ENCODE results near the gene IL18BP. TPM values are rescaled to one million over a fixed set of nuclear protein-coding genes. Genes with fewer than 3 reads are reported as not detected.

Gene IL18BP
- total RNA-seq, 1 donor from 2014 or later = 15.7 TPM

DNA sequence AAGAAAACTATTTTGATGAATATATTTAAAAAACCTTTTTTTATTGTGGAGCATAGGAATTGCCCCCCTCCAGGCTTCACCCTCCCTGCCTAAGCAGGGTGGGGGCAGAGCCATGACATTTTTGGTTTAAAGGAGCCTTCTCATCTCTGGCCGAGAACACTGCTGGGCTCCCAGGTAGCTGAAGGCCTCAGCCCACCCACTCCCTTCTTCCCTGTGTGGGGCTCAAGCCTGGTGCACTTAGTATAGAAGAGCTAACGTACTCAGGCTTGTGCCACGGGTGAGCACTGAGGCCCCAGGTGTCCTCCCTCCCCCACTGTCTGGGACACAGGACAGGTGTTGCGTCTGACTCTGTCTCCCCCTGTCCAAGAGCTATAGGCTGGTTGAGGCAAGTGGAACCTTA lies 2.2 kb upstream of the IL18BP start:
- intact Hi-C loops (cut with micrococcal nuclease) = no loop called here

DNA sequence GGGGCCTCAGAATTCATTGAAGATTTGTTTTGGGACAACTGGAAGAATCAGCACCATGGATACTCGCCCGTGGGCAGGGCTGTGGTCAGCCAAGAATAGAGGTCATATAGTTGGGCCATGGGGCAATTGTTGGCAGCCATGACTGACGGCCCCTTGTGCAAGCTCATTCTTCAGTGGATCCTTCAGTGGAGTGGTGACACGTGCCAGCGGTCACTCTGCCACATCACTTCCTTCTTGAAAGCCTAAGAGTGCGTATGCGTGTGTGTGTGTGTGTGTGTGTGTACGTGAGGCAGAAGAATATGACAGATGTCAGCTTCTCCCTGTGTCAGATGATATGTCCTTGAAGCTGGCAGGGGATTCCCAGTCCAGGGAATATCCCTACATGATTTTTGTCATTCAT lies 1.8 kb upstream of the IL18BP start:
- intact Hi-C loops (cut with micrococcal nuclease) = no loop called here

- intact Hi-C loops (cut with micrococcal nuclease) = no loop called here
Measured at GRCh38 chr11:71997594-71997993, 1.1 kb upstream of the IL18BP start.

DNA sequence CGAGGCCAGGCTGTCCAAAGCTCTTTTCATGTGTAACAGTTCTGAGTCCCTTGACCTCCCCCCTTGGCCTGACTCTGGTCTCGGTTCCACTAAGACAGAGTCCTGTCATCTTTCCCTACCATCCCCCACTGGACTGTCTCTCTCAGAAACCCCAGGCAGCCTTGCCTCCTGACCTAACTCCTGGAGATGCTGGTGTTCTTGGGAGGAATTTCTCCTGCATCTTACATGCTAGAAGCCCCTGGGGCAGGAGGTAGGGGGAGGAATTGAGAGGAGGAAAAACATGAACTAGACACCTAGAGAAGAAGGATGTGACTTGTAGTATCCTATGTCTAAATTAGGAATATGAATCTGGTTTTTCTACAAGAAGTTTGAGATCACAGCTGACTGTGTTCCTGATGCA lies 648 bp upstream of the IL18BP start:
- intact Hi-C loops (cut with micrococcal nuclease) = no loop called here

DNA sequence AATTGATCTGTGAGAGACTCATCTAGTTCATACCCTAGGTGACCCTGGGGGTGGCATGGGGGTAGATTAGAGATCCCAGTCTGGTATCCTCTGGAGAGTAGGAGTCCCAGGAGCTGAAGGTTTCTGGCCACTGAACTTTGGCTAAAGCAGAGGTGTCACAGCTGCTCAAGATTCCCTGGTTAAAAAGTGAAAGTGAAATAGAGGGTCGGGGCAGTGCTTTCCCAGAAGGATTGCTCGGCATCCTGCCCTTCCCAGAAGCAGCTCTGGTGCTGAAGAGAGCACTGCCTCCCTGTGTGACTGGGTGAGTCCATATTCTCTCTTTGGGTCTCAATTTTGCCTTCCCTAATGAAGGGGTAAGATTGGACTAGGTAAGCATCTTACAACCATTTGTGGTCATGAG lies 653 bp downstream of the IL18BP start:
- intact Hi-C loops (cut with micrococcal nuclease) = no loop called here

DNA sequence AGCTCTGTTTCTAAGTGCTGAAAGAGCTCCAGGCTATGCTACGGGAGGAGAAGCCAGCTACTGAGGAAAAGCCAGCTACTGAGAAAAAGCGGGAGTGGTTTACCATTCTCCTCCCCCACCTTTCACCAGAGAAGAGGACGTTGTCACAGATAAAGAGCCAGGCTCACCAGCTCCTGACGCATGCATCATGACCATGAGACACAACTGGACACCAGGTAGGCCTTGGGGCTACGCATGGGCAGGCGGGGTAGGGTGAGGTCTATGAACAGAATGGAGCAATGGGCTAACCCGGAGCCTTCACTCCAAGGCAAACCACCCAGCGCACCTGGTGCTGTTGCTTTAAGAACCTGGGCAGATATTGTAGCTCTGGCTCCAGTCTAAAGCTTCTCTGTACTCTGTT lies 1.1 kb downstream of the IL18BP start:
- intact Hi-C loops (cut with micrococcal nuclease) = no loop called here

GRCh38 chr11:72000202-72000867 lies 1.6 kb downstream of the IL18BP start:
- intact Hi-C loops (cut with micrococcal nuclease) = no loop called here

DNA sequence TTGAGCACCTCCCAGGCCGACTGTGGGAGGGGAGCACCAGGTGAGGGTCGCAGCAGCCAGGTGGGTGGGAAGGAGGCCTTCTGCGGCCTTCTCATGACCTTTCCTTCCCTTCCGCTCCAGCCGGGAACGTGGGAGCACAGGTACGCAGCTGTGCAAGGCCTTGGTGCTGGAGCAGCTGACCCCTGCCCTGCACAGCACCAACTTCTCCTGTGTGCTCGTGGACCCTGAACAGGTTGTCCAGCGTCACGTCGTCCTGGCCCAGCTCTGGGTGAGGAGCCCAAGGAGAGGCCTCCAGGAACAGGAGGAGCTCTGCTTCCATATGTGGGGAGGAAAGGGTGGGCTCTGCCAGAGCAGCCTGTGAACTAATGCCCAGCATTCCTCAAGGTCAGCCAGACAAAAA lies 2.6 kb downstream of the IL18BP start:
- intact Hi-C loops (cut with micrococcal nuclease) = no loop called here

DNA sequence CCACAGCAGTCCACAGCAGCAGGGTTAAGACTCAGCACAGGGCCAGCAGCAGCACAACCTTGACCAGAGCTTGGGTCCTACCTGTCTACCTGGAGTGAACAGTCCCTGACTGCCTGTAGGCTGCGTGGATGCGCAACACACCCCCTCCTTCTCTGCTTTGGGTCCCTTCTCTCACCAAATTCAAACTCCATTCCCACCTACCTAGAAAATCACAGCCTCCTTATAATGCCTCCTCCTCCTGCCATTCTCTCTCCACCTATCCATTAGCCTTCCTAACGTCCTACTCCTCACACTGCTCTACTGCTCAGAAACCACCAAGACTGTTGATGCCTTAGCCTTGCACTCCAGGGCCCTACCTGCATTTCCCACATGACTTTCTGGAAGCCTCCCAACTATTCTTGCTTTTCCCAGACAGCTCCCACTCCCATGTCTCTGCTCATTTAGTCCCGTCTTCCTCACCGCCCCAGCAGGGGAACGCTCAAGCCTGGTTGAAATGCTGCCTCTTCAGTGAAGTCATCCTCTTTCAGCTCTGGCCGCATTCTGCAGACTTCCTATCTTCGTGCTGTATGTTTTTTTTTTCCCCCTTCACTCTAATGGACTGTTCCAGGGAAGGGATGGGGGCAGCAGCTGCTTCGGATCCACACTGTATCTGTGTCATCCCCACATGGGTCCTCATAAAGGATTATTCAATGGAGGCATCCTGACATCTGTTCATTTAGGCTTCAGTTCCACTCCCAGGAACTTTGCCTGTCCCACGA lies 3.3 kb downstream of the IL18BP start:
- intact Hi-C loops (cut with micrococcal nuclease) = no loop called here

DNA sequence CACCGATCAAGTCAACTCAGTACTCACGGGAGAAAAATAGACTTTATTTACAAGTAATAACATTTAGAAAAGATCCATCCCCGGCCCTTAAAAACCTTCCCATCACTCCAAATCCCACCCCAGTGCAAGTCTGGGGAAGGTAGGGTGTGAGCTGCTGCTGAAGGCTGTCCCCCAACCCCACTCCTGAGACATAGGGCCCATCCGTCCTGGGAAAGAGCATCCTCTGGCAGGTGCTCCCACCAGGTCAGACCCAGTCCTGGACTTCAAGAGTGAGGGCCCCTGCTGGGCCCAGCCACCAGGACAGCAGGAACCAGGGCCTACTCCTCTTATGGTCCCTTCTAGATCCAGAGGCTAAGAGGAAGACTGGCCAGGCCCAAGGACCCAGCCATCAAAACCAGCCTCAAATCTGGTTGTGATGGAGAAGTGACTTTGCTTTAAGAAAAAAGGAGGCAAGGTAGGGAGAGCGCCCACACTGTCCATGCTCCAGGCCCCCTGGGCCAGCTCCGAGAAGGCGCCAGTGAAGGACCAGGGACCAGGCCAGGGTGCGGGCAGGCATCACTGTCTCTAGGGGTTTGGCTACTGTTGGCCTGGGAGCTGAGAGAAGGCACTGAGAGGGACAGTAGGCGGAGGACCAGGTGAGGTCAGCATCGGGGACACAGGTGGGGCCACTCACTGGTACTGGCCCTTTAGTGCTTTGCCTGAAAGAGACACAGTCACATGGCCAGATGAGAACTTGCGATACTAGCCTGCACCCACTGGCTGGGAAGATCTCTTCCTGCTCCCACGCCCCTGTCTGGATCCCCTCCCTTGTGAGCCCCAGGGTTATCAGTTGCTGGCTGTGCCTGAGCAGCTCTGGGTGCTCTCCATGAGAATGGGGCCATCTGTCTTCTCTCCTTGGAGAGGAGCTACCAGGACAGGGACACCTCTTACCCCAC lies 4.4 kb downstream of the IL18BP start:
- intact Hi-C loops (cut with micrococcal nuclease) = no loop called here

- intact Hi-C loops (cut with micrococcal nuclease) = no loop called here
Measured at GRCh38 chr11:72003776-72004171, 5.1 kb downstream of the IL18BP start.

DNA sequence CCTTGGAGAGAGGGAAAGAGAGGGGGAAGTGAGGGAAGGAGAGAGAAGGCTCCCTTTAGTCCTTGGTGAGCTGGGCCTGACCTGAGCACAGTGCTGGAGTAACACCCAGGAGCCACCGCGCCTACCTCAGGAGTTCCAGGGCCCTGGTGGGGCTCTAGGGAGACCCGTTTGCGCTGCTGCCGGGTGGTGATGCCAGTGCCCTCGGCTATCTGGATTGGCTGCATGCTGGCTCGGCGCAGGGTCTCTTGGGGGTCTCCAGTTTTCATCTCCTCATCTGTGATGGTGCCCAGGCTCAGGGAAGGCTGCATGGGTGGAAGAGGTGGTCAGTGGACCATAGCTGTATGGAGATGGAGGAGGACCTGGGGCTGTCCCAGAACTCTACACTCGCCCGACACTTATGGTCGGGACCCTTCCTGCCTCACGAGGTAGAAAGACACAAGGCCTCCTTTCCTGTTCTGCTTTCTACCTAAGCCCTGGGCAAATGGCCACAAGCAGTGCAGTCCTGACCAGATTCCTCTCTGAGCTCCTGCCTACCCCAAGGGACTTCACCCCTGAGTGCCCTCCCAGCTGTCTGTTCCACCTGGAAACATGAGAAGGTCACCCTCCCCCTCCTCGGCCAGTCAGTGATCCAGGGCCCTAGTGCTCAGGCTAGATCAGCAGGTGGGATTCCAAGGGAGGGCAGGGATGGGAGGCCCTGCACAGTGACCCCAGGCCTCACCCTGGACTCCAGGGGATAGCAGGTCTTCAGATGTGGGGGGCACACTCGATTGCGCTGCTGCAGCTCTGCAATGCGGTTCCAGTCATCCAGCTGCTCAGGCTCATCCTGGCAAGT lies 6.0 kb downstream of the IL18BP start:
- intact Hi-C loops (cut with micrococcal nuclease) = no loop called here

- intact Hi-C loops (cut with micrococcal nuclease) = no loop called here
Measured at GRCh38 chr11:72005347-72006260, 6.9 kb downstream of the IL18BP start.

DNA sequence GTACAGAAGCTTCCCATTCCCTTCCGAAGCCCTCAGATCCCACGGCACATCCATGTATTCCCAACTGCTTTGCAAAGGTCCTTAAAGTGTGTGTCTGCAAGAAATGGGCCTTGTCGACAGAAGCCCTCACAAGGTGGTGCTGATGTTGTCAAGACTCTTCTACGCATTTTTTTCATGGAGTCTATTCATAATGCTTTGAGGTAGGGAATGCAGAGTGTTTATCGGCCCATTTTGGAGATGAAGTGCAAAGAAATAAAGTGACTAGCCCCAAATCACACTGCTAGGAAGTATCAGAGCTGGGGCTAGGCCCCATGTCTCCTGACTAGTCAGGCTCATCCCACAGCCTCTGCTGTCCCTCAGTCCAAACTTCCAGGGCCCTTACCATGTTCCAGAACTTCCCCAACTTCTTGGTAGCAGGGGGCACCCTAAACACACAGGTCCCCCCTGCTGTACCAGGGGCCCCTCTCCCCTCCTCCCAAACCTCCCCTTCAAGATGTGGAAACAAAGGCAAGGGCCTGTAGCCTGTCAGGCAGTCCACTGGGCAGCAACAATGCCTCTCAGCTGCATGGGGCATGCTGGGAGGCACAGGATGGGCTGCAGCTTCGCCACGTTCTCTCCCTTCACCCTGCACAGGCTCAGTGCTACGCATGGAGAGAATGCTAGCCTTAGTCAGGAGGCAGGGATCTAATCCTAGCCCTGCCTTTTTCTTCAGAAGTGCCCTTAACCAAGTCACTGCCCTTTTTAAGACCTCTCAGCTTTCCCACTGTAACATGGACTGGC lies 7.8 kb downstream of the IL18BP start:
- intact Hi-C loops (cut with micrococcal nuclease) = no loop called here

DNA sequence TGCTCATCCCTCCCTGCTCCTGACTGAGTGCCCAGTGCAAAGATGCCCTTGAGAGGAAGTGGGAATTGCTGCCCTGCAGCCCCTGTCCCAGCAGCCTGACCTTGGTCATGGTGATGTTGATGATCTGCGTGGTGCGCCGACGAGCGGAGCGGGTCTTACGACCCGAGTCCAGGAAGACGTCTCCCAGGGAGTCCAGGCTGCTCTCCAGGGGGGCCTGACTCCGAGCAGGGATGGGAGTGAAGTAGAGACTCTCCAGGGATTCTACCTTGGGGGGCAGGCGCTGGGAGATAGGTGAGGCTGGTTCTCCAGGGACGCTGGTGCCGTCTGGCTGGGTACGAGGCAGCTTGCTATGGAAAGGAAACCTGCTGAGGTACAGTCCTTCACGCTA lies 8.4 kb downstream of the IL18BP start:
- intact Hi-C loops (cut with micrococcal nuclease) = no loop called here

DNA sequence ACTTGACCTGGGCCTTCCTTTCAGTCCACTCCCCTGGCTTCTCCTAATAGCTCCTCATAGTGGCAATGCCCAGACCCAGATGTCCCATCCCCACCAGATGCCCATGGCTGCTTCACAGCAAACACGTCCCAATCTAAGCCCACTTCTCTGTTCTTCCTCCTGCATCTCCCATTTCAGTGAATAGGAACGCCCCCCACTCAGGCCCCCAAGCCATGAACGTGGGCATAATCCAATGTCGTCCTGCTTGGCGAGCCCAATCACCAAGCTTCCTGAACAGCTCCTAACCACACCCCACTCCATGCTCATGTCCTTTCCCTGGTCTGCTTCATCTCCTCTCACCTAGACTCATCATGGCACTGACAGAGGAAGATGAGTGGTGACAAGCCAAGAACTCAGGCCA lies 8.9 kb downstream of the IL18BP start:
- intact Hi-C loops (cut with micrococcal nuclease) = no loop called here

GRCh38 chr11:72008728-72009127 lies 10.0 kb downstream of the IL18BP start:
- intact Hi-C loops (cut with micrococcal nuclease) = no loop called here

DNA sequence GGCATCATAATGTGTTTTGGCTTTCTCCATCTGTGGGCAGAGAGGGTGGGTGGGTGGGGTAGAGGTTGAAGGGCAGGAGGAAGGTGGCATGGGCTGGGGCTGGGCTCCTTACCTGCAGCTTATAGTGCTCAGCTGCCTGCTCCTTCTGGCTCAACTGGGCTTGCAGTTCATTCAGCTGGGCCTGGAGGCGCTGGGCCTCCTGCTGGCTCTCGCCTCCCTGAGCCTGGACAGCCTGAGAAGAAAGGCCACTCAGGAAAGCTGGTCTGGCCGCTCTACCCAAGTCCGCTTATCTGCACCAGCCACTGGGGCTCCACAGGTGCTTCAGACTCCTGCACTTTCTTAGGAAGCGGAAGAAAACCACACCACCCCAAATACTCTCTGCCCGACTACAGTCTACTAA lies 10.4 kb downstream of the IL18BP start:
- intact Hi-C loops (cut with micrococcal nuclease) = no loop called here

DNA sequence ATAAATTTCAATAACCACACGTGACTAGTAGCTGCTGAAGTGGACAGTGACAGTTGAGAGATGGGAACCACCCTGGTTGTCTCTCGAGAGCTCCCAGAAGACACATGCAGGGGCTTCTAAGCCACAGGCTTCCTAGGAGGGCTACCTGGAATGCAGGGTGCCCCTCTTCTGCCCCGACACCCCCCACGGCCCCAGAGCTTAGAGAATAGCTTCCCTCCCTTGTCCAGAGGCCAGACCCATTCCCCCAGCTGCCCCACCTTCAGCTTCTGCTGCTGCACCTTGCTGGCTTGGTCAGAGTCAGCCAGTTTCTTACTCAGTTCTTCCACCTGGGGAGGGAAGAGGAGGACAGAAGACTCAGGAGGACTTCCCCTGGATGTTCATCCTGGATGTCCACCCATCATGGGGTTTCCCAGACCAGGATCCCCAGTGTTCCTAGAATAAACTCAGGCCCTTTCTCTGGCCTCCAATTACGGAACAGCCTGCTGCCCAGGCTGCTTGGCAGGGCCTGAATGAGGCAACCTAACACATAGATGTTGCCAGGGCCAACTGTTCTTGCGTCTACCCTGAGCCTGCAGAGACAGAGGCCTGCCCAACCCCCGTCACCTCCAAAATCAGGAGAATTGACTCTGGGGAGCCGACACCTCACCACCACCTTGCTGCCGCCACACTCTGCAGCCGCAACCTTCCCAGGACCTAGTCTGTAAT lies 12.0 kb downstream of the IL18BP start:
- intact Hi-C loops (cut with micrococcal nuclease) = no loop called here
